Stimulated activated CD8-positive, alpha-beta memory T cell treated with anti-CD3 and anti-CD28 coated beads, Interleukin-4, amount 100 ng/mL, for 4 hours (primary cell): ENCODE results near the gene TAF1C.

Experiments
- DNase-seq, 2 donors: peaks; one replicate each; pipeline ENCODE4 v3.0.0-alpha.2; 2020; ENCODE audit warnings: low read depth in 2 of 2, low spot score in 1 of 2

Gene TAF1C

GRCh38 chr16:84183572-84183875 is 3.3 kb downstream of the TAF1C start:
- DNase-seq, result no peak

GRCh38 chr16:84182680-84183571 is 3.9 kb downstream of the TAF1C start:
- DNase-seq, result no peak

GRCh38 chr16:84182104-84182503 is 4.8 kb downstream of the TAF1C start:
- no peak for DNase-seq

GRCh38 chr16:84181144-84181915 is 5.5 kb downstream of the TAF1C start:
- DNase-seq, result no peak

- DNase-seq, result no peak
Measured at GRCh38 chr16:84180519-84181140, 6.2 kb downstream of the TAF1C start.

GRCh38 chr16:84179612-84180320 is 7.1 kb downstream of the TAF1C start:
- no peak for DNase-seq

- no peak for DNase-seq
Measured at GRCh38 chr16:84178892-84179611, 7.8 kb downstream of the TAF1C start.

GRCh38 chr16:84178146-84178765 is 8.6 kb downstream of the TAF1C start:
- DNase-seq, result no peak

GRCh38 chr16:84177741-84178073 is 9.2 kb downstream of the TAF1C start:
- no peak for DNase-seq

- no peak for DNase-seq
Measured at GRCh38 chr16:84176192-84177053, 10.4 kb downstream of the TAF1C start.

GRCh38 chr16:84175350-84176081 is 11.3 kb downstream of the TAF1C start:
- peak in 1 of 2 donors; percentile 31 for DNase-seq

GRCh38 chr16:84174396-84174795 is 12.5 kb downstream of the TAF1C start:
- DNase-seq, result no peak

GRCh38 chr16:84169765-84170310 is 17.0 kb downstream of the TAF1C start:
- no peak for DNase-seq

GRCh38 chr16:84166796-84167695 is 19.8 kb downstream of the TAF1C start:
- no peak for DNase-seq

- DNase-seq, result no peak
Measured at GRCh38 chr16:84165746-84166145, 21.1 kb downstream of the TAF1C start.

- DNase-seq, result no peak
Measured at GRCh38 chr16:84161801-84162200, 25.1 kb downstream of the TAF1C start.

GRCh38 chr16:84161037-84161436 is 25.8 kb downstream of the TAF1C start:
- DNase-seq, result no peak
